ENCODE data around the gene C10orf105.

The C10orf105 gene

DNA sequence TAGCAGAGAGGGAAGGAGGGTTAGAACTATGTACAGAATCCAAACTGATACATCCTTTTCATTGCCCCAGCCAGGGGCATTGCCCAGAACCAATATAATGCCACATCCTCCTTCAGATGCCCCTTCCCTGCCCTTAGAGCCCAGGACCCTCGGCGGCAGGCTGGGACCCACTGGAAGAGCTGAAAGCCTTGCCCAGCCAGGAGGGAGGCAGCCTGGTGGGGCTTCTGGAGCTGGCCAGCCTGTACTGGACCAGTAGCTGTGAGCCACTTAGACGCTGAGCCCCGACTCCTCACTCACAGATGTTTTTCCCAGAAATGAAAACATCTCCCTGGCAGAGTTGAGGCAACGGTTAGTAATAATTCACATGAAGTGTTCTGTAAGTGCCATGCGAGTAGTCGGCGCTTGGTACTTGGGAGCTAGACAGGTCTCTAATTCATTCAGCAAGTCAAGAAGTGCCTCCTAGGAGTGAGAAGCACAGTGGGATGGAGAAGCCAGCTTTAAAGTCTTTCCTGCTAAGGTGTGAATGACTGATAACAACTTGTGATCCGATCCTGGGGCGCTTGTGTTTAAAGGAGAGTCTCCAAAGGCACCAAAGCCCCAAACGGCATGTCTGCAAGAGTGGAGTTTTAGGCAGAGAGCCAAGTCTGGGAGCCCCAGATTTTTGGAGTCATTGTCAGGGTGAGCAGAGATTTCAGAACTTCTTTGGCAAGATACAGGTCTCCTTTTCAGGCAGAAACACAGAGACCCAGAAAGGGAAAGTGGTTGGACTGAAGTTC is 44.0 kb upstream of the C10orf105 start:
- H3K4me1 ChIP-seq (ENCODE audit: control extremely low read depth in 1 of 4, control insufficient read depth in 4 of 4, insufficient read depth in 4 of 4, low read length in 3 of 4), result peaks cover 9 to 70% (median 59%) of the 10 kb centered on the region in 4 experiments
- CTCF ChIA-PET, result interaction anchor here (0.9 to 4.6 kb wide), 10 partner anchors 9 to 97 kb away, joined by 3 to 32 read pairs (median 4); partner anchors contain the start of gene VSIR
- DNase-seq, result peak in 2 of 3 donors; percentile 15 to 23
- no peaks in the 10 kb centered on the region for H3K27me3 ChIP-seq (replicated peaks in 2 of 5; ENCODE audit: control insufficient read depth in 4 of 5, insufficient read depth in 5 of 5, low read length in 4 of 5)
- no peaks in the 10 kb centered on the region for H3K9me3 ChIP-seq (ENCODE audit: control extremely low read depth in 1 of 5, control insufficient read depth in 4 of 5, insufficient read depth in 2 of 5, low read depth in 1 of 5, low read length in 4 of 5)
- POLR2A ChIA-PET, result interaction anchor here (0.5 to 0.9 kb wide), 3 partner anchors 55 to 104 kb away, joined by 3 to 4 read pairs (median 3); no protein-coding TSS in a partner anchor
- 57% methylated on average over 10 of the region's 11 CpGs for WGBS (ENCODE audit: insufficient coverage)
- no peak overlapping the region for H3K4me3 ChIP-seq (ENCODE audit: control insufficient read depth in 1 of 7, extremely low read depth in 1 of 7, insufficient read depth in 4 of 7, low read depth in 2 of 7, low read length in 6 of 7)
- H3K36me3 ChIP-seq (ENCODE audit: control insufficient read depth in 4 of 4, insufficient read depth in 4 of 4, low read length in 3 of 4), result peaks cover 5 to 73% (median 35%) of the 10 kb centered on the region in 4 experiments
- H3K27ac ChIP-seq (ENCODE audit: insufficient read depth in 1 of 2, low read depth in 1 of 2, low read length in 2 of 2, poor library complexity in 1 of 2, severe bottlenecking in 2 of 2), result no peak overlapping the region

DNA sequence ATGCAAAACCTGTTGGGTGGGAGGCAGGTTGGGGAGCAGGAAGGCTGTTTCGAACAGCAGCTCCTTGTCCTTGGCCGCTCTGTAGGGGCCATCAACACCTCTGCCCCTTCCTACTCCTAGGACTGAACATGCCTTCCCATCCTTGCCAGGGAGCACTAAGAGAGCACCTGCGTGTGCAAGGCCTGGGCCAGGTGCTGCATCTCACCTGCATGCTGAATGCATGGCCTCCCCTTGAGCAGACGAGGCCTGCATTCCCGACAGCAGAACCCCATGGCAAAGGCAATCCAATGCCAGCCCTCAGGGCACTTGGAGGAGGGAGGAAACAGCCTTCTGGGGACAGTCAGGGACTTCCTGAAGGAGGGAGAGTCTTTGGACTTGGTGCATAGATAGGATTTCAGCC is 42.7 kb upstream of the C10orf105 start:
- ChIA-PET POLR2A (interaction anchor here (0.9 kb wide), 1 partner anchor 10 kb away, joined by 4 read pairs; no protein-coding TSS in a partner anchor), CTCF (interaction anchor here (0.8 to 4.0 kb wide), 5 partner anchors 10 to 39 kb away, joined by 3 to 32 read pairs (median 5); partner anchors contain the start of gene VSIR)
- no peak overlapping the region for H3K27ac ChIP-seq (ENCODE audit: insufficient read depth in 1 of 2, low read depth in 1 of 2, low read length in 2 of 2, poor library complexity in 1 of 2, severe bottlenecking in 2 of 2)
- H3K36me3 ChIP-seq (ENCODE audit: control insufficient read depth in 4 of 4, insufficient read depth in 4 of 4, low read length in 3 of 4), result peaks cover 5 to 74% (median 34%) of the 10 kb centered on the region in 4 experiments
- 96% methylated on average over 5 of the region's 5 CpGs for WGBS (ENCODE audit: insufficient coverage)
- no peak overlapping the region for H3K4me3 ChIP-seq (ENCODE audit: control insufficient read depth in 1 of 7, extremely low read depth in 1 of 7, insufficient read depth in 4 of 7, low read depth in 2 of 7, low read length in 6 of 7)
- no peaks in the 10 kb centered on the region for H3K27me3 ChIP-seq (replicated peaks in 2 of 5; ENCODE audit: control insufficient read depth in 4 of 5, insufficient read depth in 5 of 5, low read length in 4 of 5)
- no peaks in the 10 kb centered on the region for H3K9me3 ChIP-seq (ENCODE audit: control extremely low read depth in 1 of 5, control insufficient read depth in 4 of 5, insufficient read depth in 2 of 5, low read depth in 1 of 5, low read length in 4 of 5)
- peaks cover 12 to 74% (median 61%) of the 10 kb centered on the region in 4 experiments for H3K4me1 ChIP-seq (ENCODE audit: control extremely low read depth in 1 of 4, control insufficient read depth in 4 of 4, insufficient read depth in 4 of 4, low read length in 3 of 4)
- DNase-seq, result no peak

GRCh38 chr10:71761541-71762113 is 42.0 kb upstream of the C10orf105 start:
- H3K27me3 ChIP-seq (replicated peaks in 2 of 5; ENCODE audit: control insufficient read depth in 4 of 5, insufficient read depth in 5 of 5, low read length in 4 of 5), result no peaks in the 10 kb centered on the region
- no peak overlapping the region for H3K27ac ChIP-seq (ENCODE audit: insufficient read depth in 1 of 2, low read depth in 1 of 2, low read length in 2 of 2, poor library complexity in 1 of 2, severe bottlenecking in 2 of 2)
- ChIA-PET CTCF (interaction anchor here (0.6 to 4.0 kb wide), 3 partner anchors 11 to 38 kb away, joined by 3 to 32 read pairs (median 5); partner anchors contain the start of gene VSIR), POLR2A (no interaction called here)
- H3K36me3 ChIP-seq (ENCODE audit: control insufficient read depth in 4 of 4, insufficient read depth in 4 of 4, low read length in 3 of 4), result peaks cover 5 to 68% (median 31%) of the 10 kb centered on the region in 4 experiments
- WGBS (ENCODE audit: insufficient coverage), result 96% methylated on average over 25 of the region's 26 CpGs
- H3K4me3 ChIP-seq (ENCODE audit: control insufficient read depth in 1 of 7, extremely low read depth in 1 of 7, insufficient read depth in 4 of 7, low read depth in 2 of 7, low read length in 6 of 7), result no peak overlapping the region
- H3K4me1 ChIP-seq (ENCODE audit: control extremely low read depth in 1 of 4, control insufficient read depth in 4 of 4, insufficient read depth in 4 of 4, low read length in 3 of 4), result peaks cover 15 to 74% (median 63%) of the 10 kb centered on the region in 4 experiments
- no peak for DNase-seq
- H3K9me3 ChIP-seq (ENCODE audit: control extremely low read depth in 1 of 5, control insufficient read depth in 4 of 5, insufficient read depth in 2 of 5, low read depth in 1 of 5, low read length in 4 of 5), result no peaks in the 10 kb centered on the region

- no CpG with 5 or more reads among the region's 3 CpGs for WGBS (ENCODE audit: insufficient coverage)
- no peaks in the 10 kb centered on the region for H3K9me3 ChIP-seq (ENCODE audit: control extremely low read depth in 1 of 5, control insufficient read depth in 4 of 5, insufficient read depth in 2 of 5, low read depth in 1 of 5, low read length in 4 of 5)
- no peak for DNase-seq
- no peak overlapping the region for H3K4me3 ChIP-seq (ENCODE audit: control insufficient read depth in 1 of 7, extremely low read depth in 1 of 7, insufficient read depth in 4 of 7, low read depth in 2 of 7, low read length in 6 of 7)
- ChIA-PET CTCF (interaction anchor here (0.6 to 4.0 kb wide), 2 partner anchors 12 to 14 kb away, joined by 3 to 32 read pairs; partner anchors contain the start of gene VSIR), POLR2A (no interaction called here)
- H3K36me3 ChIP-seq (ENCODE audit: control insufficient read depth in 4 of 4, insufficient read depth in 4 of 4, low read length in 3 of 4), result peaks cover 3 to 65% (median 29%) of the 10 kb centered on the region in 4 experiments
- H3K4me1 ChIP-seq (ENCODE audit: control extremely low read depth in 1 of 4, control insufficient read depth in 4 of 4, insufficient read depth in 4 of 4, low read length in 3 of 4), result peaks cover 20 to 79% (median 68%) of the 10 kb centered on the region in 4 experiments
- no peaks in the 10 kb centered on the region for H3K27me3 ChIP-seq (replicated peaks in 2 of 5; ENCODE audit: control insufficient read depth in 4 of 5, insufficient read depth in 5 of 5, low read length in 4 of 5)
- peak overlapping the region in 1 of 2 experiments; percentile 2 for H3K27ac ChIP-seq (ENCODE audit: insufficient read depth in 1 of 2, low read depth in 1 of 2, low read length in 2 of 2, poor library complexity in 1 of 2, severe bottlenecking in 2 of 2)
These were observed 41.5 kb upstream of the C10orf105 start for GRCh38 chr10:71761105-71761511.

GRCh38 chr10:71757399-71757922 is 37.9 kb upstream of the C10orf105 start:
- no peaks in the 10 kb centered on the region for H3K9me3 ChIP-seq (ENCODE audit: control extremely low read depth in 1 of 5, control insufficient read depth in 4 of 5, insufficient read depth in 2 of 5, low read depth in 1 of 5, low read length in 4 of 5)
- DNase-seq, result peak in 2 of 3 donors; percentile 22 to 34
- H3K36me3 ChIP-seq (ENCODE audit: control insufficient read depth in 4 of 4, insufficient read depth in 4 of 4, low read length in 3 of 4), result peaks cover 3 to 52% (median 18%) of the 10 kb centered on the region in 4 experiments
- H3K27ac ChIP-seq (ENCODE audit: insufficient read depth in 1 of 2, low read depth in 1 of 2, low read length in 2 of 2, poor library complexity in 1 of 2, severe bottlenecking in 2 of 2), result peak overlapping the region; percentile 30 to 63
- POLR2A ChIA-PET, result interaction anchor here (0.7 to 2.3 kb wide), 4 partner anchors 9 to 16 kb away, joined by 3 to 11 read pairs (median 7); partner anchors contain the start of gene VSIR
- WGBS (ENCODE audit: insufficient coverage), result 37% methylated on average over 6 of the region's 11 CpGs
- CTCF ChIA-PET, result interaction anchor here (0.7 to 7.6 kb wide), 17 partner anchors 9 to 98 kb away, joined by 3 to 129 read pairs (median 7); partner anchors contain the start of gene VSIR
- peaks cover 46 to 86% (median 81%) of the 10 kb centered on the region in 4 experiments for H3K4me1 ChIP-seq (ENCODE audit: control extremely low read depth in 1 of 4, control insufficient read depth in 4 of 4, insufficient read depth in 4 of 4, low read length in 3 of 4)
- H3K4me3 ChIP-seq (ENCODE audit: control insufficient read depth in 1 of 7, extremely low read depth in 1 of 7, insufficient read depth in 4 of 7, low read depth in 2 of 7, low read length in 6 of 7), result peak overlapping the region in 3 of 7 experiments; percentile 34 to 45 (median 40)
- H3K27me3 ChIP-seq (replicated peaks in 2 of 5; ENCODE audit: control insufficient read depth in 4 of 5, insufficient read depth in 5 of 5, low read length in 4 of 5), result no peaks in the 10 kb centered on the region

GRCh38 chr10:71756311-71757191 is 37.0 kb upstream of the C10orf105 start:
- ChIA-PET POLR2A (interaction anchor here (0.6 to 2.3 kb wide), 4 partner anchors 8 to 988 kb away, joined by 3 to 11 read pairs (median 6); partner anchors contain the start of gene VSIR), CTCF (interaction anchor here (0.9 to 7.6 kb wide), 14 partner anchors 8 to 61 kb away, joined by 3 to 129 read pairs (median 8); partner anchors contain the start of gene VSIR)
- Histone ChIP-seq H3K4me3 (ENCODE audit: control insufficient read depth in 1 of 7, extremely low read depth in 1 of 7, insufficient read depth in 4 of 7, low read depth in 2 of 7, low read length in 6 of 7) (peak overlapping the region in 4 of 7 experiments; percentile 34 to 45 (median 40)), H3K36me3 (ENCODE audit: control insufficient read depth in 4 of 4, insufficient read depth in 4 of 4, low read length in 3 of 4) (peaks cover 3 to 52% (median 15%) of the 10 kb centered on the region in 4 experiments), H3K27me3 (replicated peaks in 2 of 5; ENCODE audit: control insufficient read depth in 4 of 5, insufficient read depth in 5 of 5, low read length in 4 of 5) (no peaks in the 10 kb centered on the region), H3K9me3 (ENCODE audit: control extremely low read depth in 1 of 5, control insufficient read depth in 4 of 5, insufficient read depth in 2 of 5, low read depth in 1 of 5, low read length in 4 of 5) (no peaks in the 10 kb centered on the region), H3K27ac (ENCODE audit: insufficient read depth in 1 of 2, low read depth in 1 of 2, low read length in 2 of 2, poor library complexity in 1 of 2, severe bottlenecking in 2 of 2) (peak overlapping the region; percentile 30 to 63), H3K4me1 (ENCODE audit: control extremely low read depth in 1 of 4, control insufficient read depth in 4 of 4, insufficient read depth in 4 of 4, low read length in 3 of 4) (peaks cover 52 to 88% (median 87%) of the 10 kb centered on the region in 4 experiments)
- WGBS (ENCODE audit: insufficient coverage), result 0% methylated on average over 4 of the region's 12 CpGs
- DNase-seq, result peak in 2 of 3 donors; percentile 75 to 80
